ENCODE results near the gene CFP. TPM values are rescaled to one million over a fixed set of nuclear protein-coding genes. Genes with fewer than 3 reads are reported as not detected.

CFP gene
- total and polyA plus RNA-seq, 8 donors, result 4.2 to 25.4 (median 6.3) TPM

DNA sequence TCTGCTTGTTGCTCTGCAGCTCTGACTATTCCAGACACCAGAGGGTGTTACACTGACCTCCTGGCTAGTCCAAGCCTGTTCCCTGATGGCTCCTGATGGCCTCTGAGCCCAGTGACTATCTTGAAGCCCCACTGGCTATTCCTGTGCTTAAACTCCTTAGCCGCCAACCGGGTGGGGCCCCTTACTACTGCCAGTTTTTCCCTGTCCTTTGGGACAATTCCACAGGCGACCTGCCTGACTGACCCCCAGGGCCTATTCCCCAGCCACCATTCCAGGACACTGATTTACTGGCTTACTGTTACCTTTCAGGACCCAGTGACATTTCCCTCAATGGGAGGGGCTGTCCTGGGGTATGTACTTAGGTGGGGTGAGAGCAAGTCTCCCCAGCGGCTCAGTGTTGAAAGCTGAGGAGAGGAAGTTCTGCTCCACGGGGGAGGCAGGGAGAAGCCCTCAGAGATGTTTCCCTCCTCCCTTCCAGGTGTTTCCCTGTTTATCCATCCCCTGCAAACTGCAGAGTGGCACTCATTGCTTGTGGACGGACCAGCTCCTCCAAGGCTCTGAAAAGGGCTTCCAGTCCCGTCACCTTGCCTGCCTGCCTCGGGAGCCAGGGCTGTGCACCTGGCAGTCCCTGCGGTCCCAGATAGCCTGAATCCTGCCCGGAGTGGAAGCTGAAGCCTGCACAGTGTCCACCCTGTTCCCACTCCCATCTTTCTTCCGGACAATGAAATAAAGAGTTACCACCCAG lies 43.5 kb downstream of the CFP start:
- H3K27ac ChIP-seq, result no peak overlapping the region
- peaks cover 0 to 19% of the 10 kb centered on the region in 2 donors for H3K36me3 ChIP-seq
- no peak overlapping the region for H3K4me3 ChIP-seq
- no peaks in the 10 kb centered on the region for H3K27me3 ChIP-seq
- DNase-seq (no peak), ATAC-seq (no peak)
- H3K9me3 ChIP-seq, result no peaks in the 10 kb centered on the region
- H3K4me1 ChIP-seq, result peaks cover 0 to 17% of the 10 kb centered on the region in 2 donors
- TF ChIP-seq, protein P1, sequence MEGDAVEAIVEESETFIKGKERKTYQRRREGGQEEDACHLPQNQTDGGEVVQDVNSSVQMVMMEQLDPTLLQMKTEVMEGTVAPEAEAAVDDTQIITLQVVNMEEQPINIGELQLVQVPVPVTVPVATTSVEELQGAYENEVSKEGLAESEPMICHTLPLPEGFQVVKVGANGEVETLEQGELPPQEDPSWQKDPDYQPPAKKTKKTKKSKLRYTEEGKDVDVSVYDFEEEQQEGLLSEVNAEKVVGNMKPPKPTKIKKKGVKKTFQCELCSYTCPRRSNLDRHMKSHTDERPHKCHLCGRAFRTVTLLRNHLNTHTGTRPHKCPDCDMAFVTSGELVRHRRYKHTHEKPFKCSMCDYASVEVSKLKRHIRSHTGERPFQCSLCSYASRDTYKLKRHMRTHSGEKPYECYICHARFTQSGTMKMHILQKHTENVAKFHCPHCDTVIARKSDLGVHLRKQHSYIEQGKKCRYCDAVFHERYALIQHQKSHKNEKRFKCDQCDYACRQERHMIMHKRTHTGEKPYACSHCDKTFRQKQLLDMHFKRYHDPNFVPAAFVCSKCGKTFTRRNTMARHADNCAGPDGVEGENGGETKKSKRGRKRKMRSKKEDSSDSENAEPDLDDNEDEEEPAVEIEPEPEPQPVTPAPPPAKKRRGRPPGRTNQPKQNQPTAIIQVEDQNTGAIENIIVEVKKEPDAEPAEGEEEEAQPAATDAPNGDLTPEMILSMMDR (IDR thresholded peaks at IDR 0.05), result no peak
- intact Hi-C loops (cut with DNase I), result no loop called here

GRCh38 chrX:47585273-47585672 lies 44.5 kb downstream of the CFP start:
- peaks cover 0 to 23% of the 10 kb centered on the region in 2 donors for H3K4me1 ChIP-seq
- H3K36me3 ChIP-seq, result peaks cover 0 to 19% of the 10 kb centered on the region in 2 donors
- no peaks in the 10 kb centered on the region for H3K27me3 ChIP-seq
- intact Hi-C loops (cut with DNase I), result no loop called here
- no peak for ATAC-seq
- TF ChIP-seq, protein P1 (IDR thresholded peaks at IDR 0.05), result no peak
- H3K27ac ChIP-seq, result no peak overlapping the region
- no peak for DNase-seq
- no peaks in the 10 kb centered on the region for H3K9me3 ChIP-seq
- H3K4me3 ChIP-seq, result peak overlapping the region in 1 of 2 donors; percentile 9

DNA sequence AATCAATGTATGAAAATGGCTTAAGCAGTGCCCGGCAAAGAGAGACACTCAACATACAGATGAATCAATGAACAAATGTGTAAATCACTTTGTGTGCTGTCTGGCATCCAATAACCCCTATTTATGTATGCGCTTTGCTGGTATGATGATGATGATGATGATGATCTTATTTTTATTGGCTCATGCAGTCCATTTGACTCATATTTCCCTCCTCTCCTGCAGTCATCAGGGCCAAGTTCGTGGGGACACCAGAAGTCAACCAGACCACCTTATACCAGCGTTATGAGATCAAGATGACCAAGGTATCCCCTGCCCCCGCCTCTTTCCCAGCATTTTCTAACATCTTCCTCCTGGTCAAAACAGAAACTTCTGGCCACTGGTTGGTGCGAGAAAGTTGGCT lies 45.0 kb downstream of the CFP start:
- intact Hi-C loops (cut with DNase I), result no loop called here
- peak overlapping the region in 1 of 2 donors; percentile 52 for H3K4me3 ChIP-seq
- DNase-seq, result no peak

GRCh38 chrX:47583240-47583861 lies 46.4 kb downstream of the CFP start:
- DNase-seq (no peak), ATAC-seq (no peak)
- TF ChIP-seq, protein P1 (IDR thresholded peaks at IDR 0.05), result no peak
- peaks cover 0 to 19% of the 10 kb centered on the region in 2 donors for H3K36me3 ChIP-seq
- H3K4me3 ChIP-seq, result peak overlapping the region in 1 of 2 donors; percentile 52
- peak overlapping the region; percentile 7 to 48 for H3K27ac ChIP-seq
- H3K9me3 ChIP-seq, result no peaks in the 10 kb centered on the region
- peaks cover 4 to 34% of the 10 kb centered on the region in 2 donors for H3K4me1 ChIP-seq
- intact Hi-C loops (cut with DNase I), result no loop called here
- H3K27me3 ChIP-seq, result no peaks in the 10 kb centered on the region

More for the DNA sequence above, 45.0 kb downstream of the CFP start:
- no peak overlapping the region for H3K27ac ChIP-seq
- H3K4me1 ChIP-seq, result peaks cover 0 to 23% of the 10 kb centered on the region in 2 donors
- peaks cover 0 to 19% of the 10 kb centered on the region in 2 donors for H3K36me3 ChIP-seq
- no peaks in the 10 kb centered on the region for H3K9me3 ChIP-seq
- TF ChIP-seq, protein P1 (IDR thresholded peaks at IDR 0.05), result no peak
- ATAC-seq, result no peak
- no peaks in the 10 kb centered on the region for H3K27me3 ChIP-seq
